Endothelial cell of umbilical vein (primary cell): ENCODE measurements around the gene VWA5B2. TPM values are rescaled to one million over a fixed set of nuclear protein-coding genes. Genes with fewer than 3 reads are reported as not detected.

ENCODE experiments used
- BruUV-seq: library from RNA; stranded (reverse); fragments of 400-500 nt; replicated peaks from 2 replicates; lab custom pipeline; 2021; lab: Mats Ljungman, UMichigan
- CTCF ChIA-PET: fragments of 300-600, 350-600 bp; sonication (Branson Sonifier 250); formaldehyde crosslinking; loops from one replicate; lab custom pipeline; 2021; ENCODE audit warnings: antibody characterized with exemption, inconsistent platforms; lab: Charles Lee
- POLR2A ChIA-PET: fragments of 300-600, 350-600 bp; sonication (Branson Sonifier 250); formaldehyde crosslinking; loops from one replicate; lab custom pipeline; 2021; ENCODE audit warnings: antibody characterized with exemption, inconsistent platforms; lab: Charles Lee
- DNase-seq: peaks from one replicate; pipeline ENCODE4 v3.0.0-alpha.2; 2011; ENCODE audit warnings: low read depth, low spot score
- FAIRE-seq: peaks from 2 replicates; lab custom pipeline; 2011; peaks lifted over from hg19 to GRCh38; lab: Jason Lieb, UNC
- H2AFZ ChIP-seq: 2 replicates; pipeline ENCODE4 v1.6.0; 2012; ENCODE audit warnings: low read depth, low read length, control low read depth, inconsistent platforms
- H3K27ac ChIP-seq: 2 replicates; pipeline ENCODE4 v1.5.1; 2011; ENCODE audit warnings: low read depth, mild to moderate bottlenecking, control low read depth, low read length, moderate library complexity; ENCODE audit not compliant: insufficient read depth
- H3K27me3 ChIP-seq, 2 experiments: 2 replicates each; pipeline versions ENCODE4 v1.6.0 to v1.6.1; 2011; ENCODE audit warnings: low read length in 2 of 2, mixed read lengths in 1 of 2; ENCODE audit not compliant: control insufficient read depth in 2 of 2, insufficient read depth in 2 of 2
- H3K36me3 ChIP-seq, 2 experiments: 2 replicates in 1 of 2; 3 replicates in 1 of 2; pipeline ENCODE4 v1.5.1; 2011; ENCODE audit warnings: low read length in 2 of 2, mild to moderate bottlenecking in 1 of 2, moderate library complexity in 1 of 2; ENCODE audit not compliant: control insufficient read depth in 2 of 2, insufficient read depth in 2 of 2; ENCODE audit errors: extremely low read depth in 1 of 2
- H3K4me1 ChIP-seq: 3 replicates; pipeline ENCODE4 v1.5.1; 2011; ENCODE audit warnings: mild to moderate bottlenecking, low read length; ENCODE audit not compliant: control insufficient read depth, insufficient read depth; ENCODE audit errors: extremely low read depth
- H3K4me2 ChIP-seq: 2 replicates; pipeline ENCODE4 v1.6.1; 2011; ENCODE audit warnings: low read length, control low read depth, mixed read lengths; ENCODE audit not compliant: insufficient read depth
- H3K4me3 ChIP-seq, 3 experiments: fragments of 200-600 bp in 1 of 3; sonication (generic), shearing (Covaris generic) in 1 of 3; replicated peaks in 1 of 3; 2 replicates each; pipeline ENCODE4 v1.5.1; 2011 to 2016; ENCODE audit warnings: control low read depth in 3 of 3, low read length in 3 of 3, mild to moderate bottlenecking in 2 of 3, inconsistent platforms in 1 of 3, low read depth in 1 of 3, moderate library complexity in 1 of 3; ENCODE audit not compliant: insufficient read depth in 1 of 3
- H3K79me2 ChIP-seq: 2 replicates; pipeline ENCODE4 v1.6.0; 2012; ENCODE audit warnings: low read length, inconsistent platforms; ENCODE audit not compliant: control insufficient read depth, insufficient read depth
- H3K9ac ChIP-seq: replicated peaks from 2 replicates; pipeline ENCODE3; 2011; ENCODE audit warnings: low read length, control low read depth; ENCODE audit not compliant: insufficient read depth; ENCODE audit errors: extremely low read depth
- H3K9me1 ChIP-seq: replicated peaks from 3 replicates; pipeline ENCODE4 v1.6.0; 2011; ENCODE audit warnings: mild to moderate bottlenecking, low read length; ENCODE audit not compliant: control insufficient read depth, insufficient read depth; ENCODE audit errors: extremely low read depth
- H3K9me3 ChIP-seq: replicated peaks from 2 replicates; pipeline ENCODE4 v1.5.1; 2012; ENCODE audit warnings: low read length, inconsistent platforms; ENCODE audit not compliant: control insufficient read depth, insufficient read depth
- H4K20me1 ChIP-seq: replicated peaks from 2 replicates; pipeline ENCODE3; 2011; ENCODE audit warnings: mild to moderate bottlenecking, low read length; ENCODE audit not compliant: control insufficient read depth, insufficient read depth; ENCODE audit errors: extremely low read depth
- CTCF ChIP-seq, 2 donors: IDR thresholded peaks; 1 replicate in 1 of 2; 2 replicates in 1 of 2; pipeline ENCODE4 v1.5.1; 2011; ENCODE audit warnings: low read length in 2 of 2, mild to moderate bottlenecking in 2 of 2, moderate library complexity in 2 of 2, control low read depth in 1 of 2, inconsistent platforms in 1 of 2, low read depth in 1 of 2; ENCODE audit not compliant: insufficient read depth in 1 of 2; ENCODE audit errors: extremely low read depth in 1 of 2
- EZH2 ChIP-seq: IDR thresholded peaks from 2 replicates; pipeline ENCODE4 v1.6.1; 2012; ENCODE audit warnings: borderline replicate concordance, low read depth, mild to moderate bottlenecking, moderate library complexity, low read length, inconsistent platforms; ENCODE audit not compliant: severe bottlenecking
- FOS ChIP-seq: IDR thresholded peaks from 2 replicates; pipeline ENCODE4 v1.6.1; 2011; ENCODE audit warnings: mild to moderate bottlenecking, low read length, moderate library complexity, borderline replicate concordance; ENCODE audit not compliant: insufficient read depth
- GATA2 ChIP-seq: IDR thresholded peaks from 2 replicates; pipeline ENCODE4 v1.7.0; 2011; ENCODE audit warnings: low read depth, mild to moderate bottlenecking, moderate library complexity, mixed read lengths, low read length; ENCODE audit not compliant: insufficient read length, insufficient read depth
- JUN ChIP-seq: IDR thresholded peaks from 2 replicates; pipeline ENCODE4 v1.6.1; 2011; ENCODE audit warnings: borderline replicate concordance, low read depth; ENCODE audit not compliant: insufficient read length, insufficient read depth
- MAX ChIP-seq: IDR thresholded peaks from 2 replicates; pipeline ENCODE4 v1.6.1; 2011; ENCODE audit not compliant: insufficient read depth, insufficient read length
- MYC ChIP-seq: IDR thresholded peaks from one replicate; pipeline ENCODE4 v1.6.1; 2011; ENCODE audit warnings: mild to moderate bottlenecking, low read depth, low read length
- POLR2A ChIP-seq: IDR thresholded peaks from 2 replicates; pipeline ENCODE4 v1.6.1; 2012; ENCODE audit warnings: low read depth, mild to moderate bottlenecking, control low read depth, low read length
- POLR2AphosphoS5 ChIP-seq: IDR thresholded peaks from 2 replicates; pipeline ENCODE4 v1.6.1; 2012; ENCODE audit warnings: low read depth, mild to moderate bottlenecking, control low read depth, low read length, moderate library complexity; ENCODE audit not compliant: insufficient read depth
- dilution Hi-C: fragments of 300-500 bp; cut with MboI; formaldehyde crosslinking; loops from one replicate; pipeline ENCODE4 v1.15.0; 2019; ENCODE audit warnings: low sequenced_read_pairs; ENCODE audit not compliant: extremely low pct_ligation_motif_present
- intact Hi-C: fragments of 100-400 bp; cut with micrococcal nuclease; formaldehyde crosslinking; loops from one replicate; pipeline ENCODE4 v1.10.0; 2022
- polyA plus RNA-seq, 4 experiments: library from polyadenylated mRNA; depleted of rRNA in 3 of 4; stranded (reverse) in 3 of 4; unstranded in 1 of 4; fragments of >200 nt; gene quantifications; 2 replicates each; pipeline versions ENCODE4 v1.2.1 to v1.2.3, GENCODE V29; 2011 to 2012; ENCODE audit warnings: missing spikeins in 1 of 4
- total RNA-seq: library from RNA; stranded (reverse); gene quantifications from 2 replicates; pipeline ENCODE4 v1.2.3, GENCODE V29; 2021

Gene VWA5B2
- total and polyA plus RNA-seq, 2 donors (not counting 3 experiments of a cell fraction or from before 2014, with no cell fraction given), result 0.03 TPM; not detected in 1

- H3K9ac ChIP-seq, result no peak overlapping the region
- no peaks in the 10 kb centered on the region for H3K4me1 ChIP-seq
- CTCF ChIA-PET, result interaction anchor here (1.0 to 4.4 kb wide), 2 partner anchors 30 to 301 kb away, joined by 3 to 19 read pairs; no protein-coding TSS in a partner anchor
- no peaks in the 10 kb centered on the region for H3K9me3 ChIP-seq
- H2AFZ ChIP-seq, result no peak overlapping the region
- no peaks in the 10 kb centered on the region for H3K9me1 ChIP-seq
- POLR2A ChIA-PET, result interaction anchor here (1.0 kb wide), 1 partner anchor 10 kb away, joined by 3 read pairs; no protein-coding TSS in a partner anchor
- H3K79me2 ChIP-seq, result no peaks in the 10 kb centered on the region
- DNase-seq (no peak), FAIRE-seq (no peak)
- no peaks in the 10 kb centered on the region for H3K27me3 ChIP-seq
- dilution Hi-C loops, result no loop called here
- TF ChIP-seq GATA2 (no peak), FOS (no peak), EZH2 (no peak), MYC (no peak), JUN (no peak), MAX (no peak), CTCF (IDR thresholded peaks at IDR 0.05; ENCODE audit: extremely low read depth in 1 of 2, insufficient read depth in 1 of 2, low read depth in 1 of 2, low read length in 2 of 2) (no peak), POLR2A (no peak), POLR2AphosphoS5 (no peak)
- no peak overlapping the region for H3K27ac ChIP-seq
- H3K36me3 ChIP-seq, result peaks cover 8 to 20% of the 10 kb centered on the region in 2 experiments
- H3K4me3 ChIP-seq, result no peak overlapping the region
- no TSS peak for BruUV-seq
- no peaks in the 10 kb centered on the region for H4K20me1 ChIP-seq
- no peak overlapping the region for H3K4me2 ChIP-seq
- intact Hi-C loops, result no loop called here
These were observed 32.8 kb upstream of the VWA5B2 start for GRCh38 chr3:184196536-184196935.
